KG1 (cell line): Measurements from ENCODE around the gene RET.
A peak's percentile ranks its signal among the peaks of the same experiment; 100 is the strongest.
"Not testable (repeated sequence)": the region's sequence is repeated elsewhere in the genome, so short reads cannot be mapped to it uniquely, and the experiment has no call there.

Source experiments
- DNase-seq: peaks from one replicate; lab custom pipeline; 2025; lab: John Stamatoyannopoulos, UW

RET gene

DNA sequence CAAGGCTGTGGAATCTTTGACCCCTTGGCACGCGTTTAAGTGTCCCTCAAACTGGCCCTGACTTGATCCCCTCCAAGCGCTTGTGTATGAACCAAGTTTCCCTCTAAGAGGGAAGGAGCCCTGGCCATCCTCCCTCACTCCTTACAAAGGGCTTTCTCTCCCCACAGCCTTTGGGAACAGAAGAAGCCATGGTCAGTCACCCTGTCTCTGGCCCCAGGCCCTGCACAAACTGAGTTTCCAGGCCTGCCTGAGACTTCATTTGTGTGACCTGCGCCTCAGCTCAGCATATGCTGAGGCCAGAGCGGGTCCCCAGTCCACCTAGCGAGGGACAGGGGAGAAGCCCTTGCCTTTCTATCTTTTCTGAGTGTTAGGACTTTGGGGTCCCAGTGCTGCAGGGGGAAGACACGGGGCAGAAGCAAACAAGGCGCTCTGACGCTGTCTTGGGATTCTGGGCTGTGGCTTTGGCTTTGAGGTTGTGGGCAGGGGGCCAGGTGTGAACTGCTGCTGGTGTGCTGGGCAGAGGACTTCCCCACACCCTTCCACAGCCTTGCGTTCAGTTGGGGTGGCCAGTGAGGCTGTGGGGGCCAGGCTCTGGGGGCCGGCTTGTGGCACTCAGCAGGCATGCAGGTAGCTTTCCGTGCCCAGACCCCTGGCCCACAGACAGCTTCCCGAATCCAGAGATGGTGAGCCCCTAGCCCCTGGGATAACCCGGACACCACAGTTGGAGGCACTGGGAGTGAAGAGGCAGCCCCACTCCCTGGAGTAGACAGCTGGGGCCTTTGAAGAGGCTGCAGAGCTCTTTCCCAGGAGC is 1.5 kb downstream of the RET start:
- no peak for DNase-seq

DNA sequence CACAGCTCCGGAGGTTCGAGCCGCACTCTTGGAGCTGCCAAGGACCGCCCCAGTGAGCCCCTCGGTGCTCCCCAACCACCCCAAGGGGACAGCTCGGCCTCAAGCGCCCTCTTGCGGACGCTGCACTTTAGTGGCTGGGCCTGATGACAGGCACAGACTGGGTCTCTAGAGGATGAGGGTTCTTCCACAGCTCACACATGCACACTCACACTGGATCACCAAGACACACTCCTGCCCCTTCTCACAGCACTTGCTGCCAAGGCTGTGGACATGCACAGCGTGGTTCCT is 2.1 kb downstream of the RET start:
- no peak for DNase-seq

- DNase-seq = no peak
Observed at GRCh38 chr10:43079856-43080255, 3.0 kb downstream of the RET start.

GRCh38 chr10:43082087-43082486 is 5.2 kb downstream of the RET start:
- DNase-seq = no peak

GRCh38 chr10:43082746-43083145 is 5.9 kb downstream of the RET start:
- DNase-seq = no peak

DNA sequence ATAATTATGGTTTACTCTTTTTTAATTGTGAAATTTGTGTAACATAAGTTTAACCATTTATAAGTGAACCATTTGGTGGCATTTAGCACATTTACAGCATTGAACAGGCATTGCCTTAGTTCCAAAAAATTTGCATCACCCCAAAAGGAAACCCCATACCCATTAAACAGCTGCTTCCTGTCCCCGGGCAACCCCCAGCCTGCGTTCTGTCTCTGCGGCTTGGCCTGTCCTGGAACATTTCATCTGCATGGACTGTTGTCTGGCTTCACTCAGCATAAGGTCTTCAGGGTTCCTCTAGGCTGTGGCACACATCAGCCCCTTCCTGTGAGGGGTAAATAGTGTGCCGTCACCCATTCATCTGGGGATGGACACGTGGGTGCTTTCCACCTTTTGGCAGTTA is 6.9 kb downstream of the RET start:
- peak; percentile 17 for DNase-seq

DNA sequence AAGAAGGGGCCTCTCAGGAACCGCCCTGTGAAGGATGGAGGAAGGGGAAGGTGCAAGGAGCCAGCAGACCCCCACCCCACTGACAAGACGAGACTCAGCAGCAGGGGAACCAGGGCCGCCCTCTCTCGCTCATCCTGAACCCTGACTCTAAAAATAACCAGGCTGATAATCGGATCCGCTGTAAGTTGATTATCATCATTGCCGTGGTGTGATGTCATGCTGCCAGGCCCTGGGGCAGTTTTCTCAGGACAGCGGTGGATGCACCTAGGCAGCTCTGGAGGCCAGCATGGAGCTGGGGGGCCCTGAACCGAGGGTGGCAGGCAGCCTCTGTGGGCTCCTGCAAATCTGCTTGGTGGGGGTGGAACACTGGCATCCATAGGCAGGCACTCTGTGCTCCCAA is 7.9 kb downstream of the RET start:
- no peak for DNase-seq

GRCh38 chr10:43086321-43086942 is 9.6 kb downstream of the RET start:
- DNase-seq = no peak

GRCh38 chr10:43089519-43089918 is 12.7 kb downstream of the RET start:
- DNase-seq = no peak

- DNase-seq = no peak
Observed at GRCh38 chr10:43090188-43090587, 13.3 kb downstream of the RET start.

GRCh38 chr10:43090664-43091063 is 13.8 kb downstream of the RET start:
- DNase-seq = no peak

DNA sequence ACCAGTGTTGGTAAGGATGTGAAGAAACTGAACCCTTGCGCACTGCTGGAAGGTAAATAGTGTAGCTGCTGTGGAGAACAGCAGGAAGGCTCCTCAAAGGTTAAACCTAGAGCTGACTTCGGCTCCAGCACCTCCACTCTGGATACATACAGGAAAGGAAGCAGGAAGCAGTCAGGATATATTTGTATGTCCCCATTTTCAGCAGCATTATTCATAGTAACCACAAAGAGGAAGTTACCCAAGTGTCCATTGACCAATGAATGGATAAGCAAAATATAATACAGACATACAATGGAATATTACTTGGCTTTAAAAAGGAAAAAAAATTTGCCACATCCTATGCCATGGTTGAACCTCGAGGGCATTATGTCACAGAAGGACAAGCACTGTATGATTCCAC is 15.0 kb downstream of the RET start:
- no peak for DNase-seq

DNA sequence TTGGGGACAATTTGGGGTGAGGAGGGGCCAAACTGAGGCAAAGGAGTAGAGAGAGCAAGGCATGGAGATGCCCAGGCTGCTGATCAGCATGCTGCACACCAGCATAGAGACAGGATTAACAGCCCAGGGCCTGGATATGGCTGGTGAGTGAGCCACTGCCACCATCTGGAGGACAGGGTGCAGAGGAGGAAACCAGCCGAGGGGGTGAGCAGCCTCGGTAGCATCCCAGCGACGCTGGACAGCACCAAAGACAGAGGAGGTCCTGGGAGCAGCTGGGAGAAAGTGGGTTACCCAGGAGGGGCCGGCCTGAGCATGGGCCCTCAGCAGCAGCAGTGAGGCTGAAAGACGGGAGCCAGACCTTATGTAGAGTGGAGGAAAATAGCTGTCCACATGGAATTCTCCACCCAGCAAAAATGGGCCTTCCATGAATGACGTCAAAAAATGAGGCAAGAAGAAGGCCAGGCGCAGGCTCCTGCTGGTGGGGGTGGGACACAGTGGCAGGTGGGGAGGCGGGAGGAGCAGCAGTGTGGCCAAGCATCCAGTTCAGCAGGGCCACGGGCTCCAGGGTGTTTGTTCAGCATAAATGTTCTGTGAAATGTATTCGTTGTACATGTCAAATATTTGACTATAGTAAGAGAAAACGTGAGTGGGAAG is 16.7 kb downstream of the RET start:
- DNase-seq = no peak

- no peak for DNase-seq
Observed at GRCh38 chr10:43094085-43094484, 17.2 kb downstream of the RET start.

DNA sequence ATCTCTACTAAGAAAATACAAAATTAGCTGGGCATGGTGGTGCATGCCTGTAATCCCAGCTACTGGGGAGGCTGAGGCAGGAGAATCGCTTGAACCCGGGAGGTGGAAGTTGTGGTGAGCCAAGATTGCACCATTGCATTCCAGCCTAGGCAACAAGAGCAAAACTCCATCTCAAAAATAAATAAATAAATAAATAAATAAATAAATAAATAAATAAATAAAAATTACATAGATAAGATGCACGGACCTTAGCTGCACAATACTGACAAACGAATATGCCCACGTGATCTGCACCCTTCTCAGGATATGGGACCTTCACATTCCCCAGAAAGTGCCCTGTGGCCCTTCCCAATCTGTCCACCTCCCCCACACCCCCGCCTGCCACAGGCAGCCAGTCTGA is 22.5 kb downstream of the RET start:
- not testable (repeated sequence) for DNase-seq

DNA sequence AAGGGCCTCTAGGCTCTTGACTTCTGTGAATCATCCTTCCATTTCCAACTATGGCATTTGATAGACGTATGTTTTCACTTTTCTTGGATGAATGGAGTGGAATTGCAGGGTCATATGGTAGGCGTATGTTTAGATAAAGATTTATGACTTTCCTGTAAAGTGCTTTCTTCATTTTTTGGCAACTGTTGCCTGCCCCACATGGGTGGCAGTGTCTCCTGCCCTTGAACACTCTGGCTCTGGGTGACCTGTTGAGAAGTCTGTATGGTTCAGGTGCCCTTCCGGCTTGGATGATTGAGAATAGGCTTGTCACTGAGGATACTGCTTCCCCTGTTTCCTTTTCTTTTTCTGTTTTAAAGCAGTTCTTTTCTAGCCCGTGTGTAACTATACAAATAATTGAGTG is 23.1 kb downstream of the RET start:
- no peak for DNase-seq

DNA sequence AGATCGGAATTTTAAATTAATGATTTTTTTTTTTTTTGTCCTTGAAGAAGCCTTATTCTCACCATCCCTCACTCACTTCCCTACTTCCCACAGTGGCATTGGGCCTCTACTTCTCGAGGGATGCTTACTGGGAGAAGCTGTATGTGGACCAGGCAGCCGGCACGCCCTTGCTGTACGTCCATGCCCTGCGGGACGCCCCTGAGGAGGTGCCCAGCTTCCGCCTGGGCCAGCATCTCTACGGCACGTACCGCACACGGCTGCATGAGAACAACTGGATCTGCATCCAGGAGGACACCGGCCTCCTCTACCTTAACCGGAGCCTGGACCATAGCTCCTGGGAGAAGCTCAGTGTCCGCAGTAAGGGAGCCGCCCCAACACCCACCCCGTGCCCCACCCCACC is 23.5 kb downstream of the RET start:
- DNase-seq = no peak

DNA sequence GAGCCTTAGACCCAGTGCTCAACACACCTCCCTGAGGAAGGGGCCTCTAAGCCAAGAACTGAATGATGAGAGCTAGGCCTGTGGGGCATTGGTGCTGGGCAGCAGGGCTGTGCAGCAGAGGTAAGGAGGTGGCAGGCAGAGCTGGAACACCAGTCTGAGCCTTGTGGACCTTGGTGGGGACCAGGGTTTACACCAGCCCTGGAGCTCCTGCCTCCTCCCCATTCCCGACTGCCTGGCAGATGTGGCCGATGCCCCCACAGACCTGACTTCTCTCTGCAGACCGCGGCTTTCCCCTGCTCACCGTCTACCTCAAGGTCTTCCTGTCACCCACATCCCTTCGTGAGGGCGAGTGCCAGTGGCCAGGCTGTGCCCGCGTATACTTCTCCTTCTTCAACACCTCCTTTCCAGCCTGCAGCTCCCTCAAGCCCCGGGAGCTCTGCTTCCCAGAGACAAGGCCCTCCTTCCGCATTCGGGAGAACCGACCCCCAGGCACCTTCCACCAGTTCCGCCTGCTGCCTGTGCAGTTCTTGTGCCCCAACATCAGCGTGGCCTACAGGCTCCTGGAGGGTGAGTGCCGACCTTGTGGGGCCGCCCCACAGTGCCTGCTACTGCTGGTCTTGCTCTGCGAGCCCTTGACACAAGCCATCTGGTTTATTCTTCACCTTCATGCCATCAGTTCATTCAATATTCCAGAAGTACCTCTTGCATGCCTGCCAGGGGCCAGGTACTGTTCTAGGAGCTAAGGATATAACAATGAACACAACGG is 25.4 kb downstream of the RET start:
- DNase-seq = no peak

GRCh38 chr10:43105102-43105955 is 28.5 kb downstream of the RET start:
- DNase-seq = peak; percentile 59

GRCh38 chr10:43105956-43106229 is 29.0 kb downstream of the RET start:
- DNase-seq = no peak

- no peak for DNase-seq
Observed at GRCh38 chr10:43106256-43107091, 29.6 kb downstream of the RET start.
